ENCODE results near the gene TIMP1. TPM values are rescaled to one million over a fixed set of nuclear protein-coding genes. Genes with fewer than 3 reads are reported as not detected.

TIMP1 gene
- total and polyA plus RNA-seq, 2 experiments from 2014 or later, result 39.0 to 117 TPM

DNA sequence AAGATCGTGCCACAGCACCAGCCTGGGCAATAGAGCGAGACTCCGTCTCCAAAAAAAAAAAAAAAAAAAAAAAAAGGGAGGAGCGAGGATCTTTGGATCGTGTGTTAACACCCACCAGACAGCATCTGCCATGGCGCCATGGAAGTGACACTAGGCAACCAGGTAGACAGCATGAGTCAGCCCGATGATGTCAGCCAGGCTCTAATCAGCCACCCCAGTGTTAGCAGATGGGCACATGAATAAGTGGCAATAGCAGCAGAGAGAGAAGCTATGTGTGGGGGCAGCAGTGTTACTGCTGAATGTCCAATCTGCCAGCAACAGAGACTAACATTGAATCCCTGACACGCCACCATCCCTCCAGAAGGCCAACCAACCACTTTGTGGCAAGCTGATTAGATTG lies 30.8 kb downstream of the TIMP1 start:
- TF ChIP-seq EZH2phosphoT487 (IDR thresholded peaks at IDR 0.05; ENCODE audit: unreplicated experiment) (no peak), ZNF114 (CRISPR knock-in tag; IDR thresholded peaks at IDR 0.05) (no peak), EZH2 (IDR thresholded peaks at IDR 0.05; ENCODE audit: low read depth, unreplicated experiment) (no peak), POLR2AphosphoS5 (IDR thresholded peaks at IDR 0.05; ENCODE audit: low read depth) (no peak), REST (IDR thresholded peaks at IDR 0.05; ENCODE audit: unreplicated experiment) (no peak), CTCF (conservative IDR thresholded peaks at IDR 0.05; ENCODE audit: low read depth in 2 of 2) (no peak), ZNF331 (CRISPR knock-in tag; IDR thresholded peaks at IDR 0.05; ENCODE audit: low read depth) (no peak), JUNB (IDR thresholded peaks at IDR 0.05; ENCODE audit: unreplicated experiment) (no peak), NANOG (IDR thresholded peaks at IDR 0.05; ENCODE audit: borderline replicate concordance) (no peak), STAT1 (IDR thresholded peaks at IDR 0.05; ENCODE audit: unreplicated experiment) (no peak), CREB1 (CRISPR knock-in tag; IDR thresholded peaks at IDR 0.05; ENCODE audit: low read depth) (no peak), ZNF462 (CRISPR knock-in tag; IDR thresholded peaks at IDR 0.05) (no peak)
- TF ChIP-seq, protein P1, sequence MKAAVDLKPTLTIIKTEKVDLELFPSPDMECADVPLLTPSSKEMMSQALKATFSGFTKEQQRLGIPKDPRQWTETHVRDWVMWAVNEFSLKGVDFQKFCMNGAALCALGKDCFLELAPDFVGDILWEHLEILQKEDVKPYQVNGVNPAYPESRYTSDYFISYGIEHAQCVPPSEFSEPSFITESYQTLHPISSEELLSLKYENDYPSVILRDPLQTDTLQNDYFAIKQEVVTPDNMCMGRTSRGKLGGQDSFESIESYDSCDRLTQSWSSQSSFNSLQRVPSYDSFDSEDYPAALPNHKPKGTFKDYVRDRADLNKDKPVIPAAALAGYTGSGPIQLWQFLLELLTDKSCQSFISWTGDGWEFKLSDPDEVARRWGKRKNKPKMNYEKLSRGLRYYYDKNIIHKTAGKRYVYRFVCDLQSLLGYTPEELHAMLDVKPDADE (IDR thresholded peaks at IDR 0.05), result no peak
- no peaks in the 10 kb centered on the region for H3K27me3 ChIP-seq (ENCODE audit: insufficient read depth)
- H2AFZ ChIP-seq, result no peak overlapping the region
- H3K4me3 ChIP-seq, result no peak overlapping the region
- Mint-ChIP-seq H3K4me1 (peaks cover 14% of the 10 kb centered on the region), H3K27ac (no peak overlapping the region), H3K36me3 (ENCODE audit: low read depth) (peaks cover 9% of the 10 kb centered on the region; the same call in 1 of the 3 replicates), H3K4me3 (no peak overlapping the region), H3K9me3 (no peaks in the 10 kb centered on the region), H3K27me3 (ENCODE audit: insufficient read depth, low read depth, poor library complexity) (peaks cover 1% of the 10 kb centered on the region)
- no peaks in the 10 kb centered on the region for H3K4me1 ChIP-seq (ENCODE audit: insufficient read depth)
- ATAC-seq (no peak), DNase-seq (ENCODE audit: low spot score) (no peak)
- no peaks in the 10 kb centered on the region for H3K36me3 ChIP-seq (ENCODE audit: insufficient read depth)
- H3F3A ChIP-seq (replicated peaks; ENCODE audit: low read depth), result no peaks in the 10 kb centered on the region
- no peak overlapping the region for H3K4me2 ChIP-seq
- no peaks in the 10 kb centered on the region for H3K79me2 ChIP-seq (replicated peaks; ENCODE audit: insufficient read depth)
- H3K27ac ChIP-seq (ENCODE audit: low read depth), result no peak overlapping the region
- H4K20me1 ChIP-seq (replicated peaks; ENCODE audit: insufficient read depth), result no peaks in the 10 kb centered on the region
- H3K9me2 ChIP-seq (ENCODE audit: insufficient read depth), result no peaks in the 10 kb centered on the region

All from GM23338 (cell line).